HL-60/S4 (cell line): ENCODE measurements around the gene SCO2.

Experiments used
- in situ Hi-C: fragments of 300-500 bp; cut with MboI; formaldehyde crosslinking; loops from 2 replicates; pipeline ENCODE4 v1.14.3; 2022; ENCODE audit warnings: low sequenced_read_pairs

Gene SCO2

DNA sequence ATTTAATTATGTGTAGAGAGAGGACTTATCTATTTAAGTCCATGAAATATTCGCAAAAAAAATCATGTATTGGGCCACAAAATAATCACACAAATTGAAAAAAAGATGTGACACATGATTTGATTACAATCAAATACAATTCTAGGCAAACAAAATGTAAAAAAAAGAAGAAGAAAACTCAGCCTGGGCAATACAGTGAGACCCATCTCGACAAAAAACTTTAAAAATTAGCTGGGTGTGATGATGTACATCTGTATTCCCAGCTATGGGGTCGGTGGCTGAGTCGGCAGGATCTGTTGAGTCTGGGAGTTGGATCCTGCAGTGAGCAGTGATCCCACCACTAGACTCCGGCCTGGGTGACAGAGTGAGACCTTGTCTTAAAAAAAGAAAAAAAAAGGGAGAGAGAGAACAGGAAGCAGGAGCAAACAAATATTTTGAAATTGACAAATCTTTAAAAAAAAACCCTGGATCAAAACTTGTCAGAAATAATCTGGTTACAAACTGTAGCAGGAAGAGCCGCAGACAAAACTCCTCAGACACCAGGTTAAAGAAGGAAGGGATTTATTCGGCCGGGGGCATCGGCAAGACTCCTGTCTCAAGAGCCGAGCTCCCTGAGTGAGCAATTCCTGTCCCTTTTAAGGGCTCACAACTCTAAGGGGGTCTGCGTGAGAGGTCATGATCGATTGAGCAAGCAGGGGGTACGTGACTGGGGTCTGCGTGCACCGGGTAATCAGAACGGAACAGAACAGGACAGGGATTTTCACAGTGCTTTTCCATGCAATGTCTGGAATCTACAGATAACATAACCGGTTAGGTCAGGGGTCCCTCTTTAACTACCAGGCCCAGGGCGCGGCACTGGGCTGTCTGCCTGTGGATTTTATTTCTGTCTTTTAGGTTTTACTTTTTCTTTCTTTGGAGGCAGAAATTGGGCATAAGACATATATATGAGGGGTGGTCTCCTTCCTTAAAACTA lies 7.7 kb upstream of the SCO2 start:
- in situ Hi-C loops = no loop called here

DNA sequence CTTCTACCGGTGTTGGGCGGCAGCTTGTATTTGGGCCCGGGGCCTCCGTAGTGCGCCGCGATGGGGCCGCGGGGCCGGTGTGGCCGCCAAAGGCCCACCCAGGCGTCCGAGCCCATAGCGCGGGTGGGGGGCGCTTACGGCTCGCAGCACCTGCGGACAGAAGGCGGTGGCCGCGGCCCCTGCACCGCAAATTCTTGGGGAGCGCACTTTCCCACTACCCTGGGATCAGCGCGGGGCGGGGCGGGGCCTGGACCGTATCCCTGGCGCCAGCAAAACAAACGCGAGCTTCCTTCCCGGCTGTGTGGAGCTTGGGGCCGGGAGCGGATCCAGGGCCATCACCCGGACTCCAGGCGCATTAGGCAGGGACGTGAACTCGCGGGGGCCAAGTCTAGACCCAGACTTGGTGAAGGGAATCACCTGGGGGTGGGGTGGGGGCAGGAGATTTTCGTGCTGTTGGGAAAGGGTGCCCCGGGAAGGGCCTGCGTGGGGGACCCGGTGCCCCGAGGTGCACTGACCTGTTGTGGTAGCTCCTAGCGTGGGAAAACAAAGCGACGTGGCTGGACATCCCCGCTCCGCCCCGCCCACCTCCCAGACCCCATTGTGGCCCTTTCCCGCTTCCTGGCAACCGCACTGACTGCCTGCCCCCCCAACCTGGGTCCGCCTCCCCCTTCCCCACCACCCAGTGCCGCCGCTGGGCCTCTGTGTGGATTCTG lies 6.7 kb upstream of the SCO2 start:
- in situ Hi-C loops = no loop called here

DNA sequence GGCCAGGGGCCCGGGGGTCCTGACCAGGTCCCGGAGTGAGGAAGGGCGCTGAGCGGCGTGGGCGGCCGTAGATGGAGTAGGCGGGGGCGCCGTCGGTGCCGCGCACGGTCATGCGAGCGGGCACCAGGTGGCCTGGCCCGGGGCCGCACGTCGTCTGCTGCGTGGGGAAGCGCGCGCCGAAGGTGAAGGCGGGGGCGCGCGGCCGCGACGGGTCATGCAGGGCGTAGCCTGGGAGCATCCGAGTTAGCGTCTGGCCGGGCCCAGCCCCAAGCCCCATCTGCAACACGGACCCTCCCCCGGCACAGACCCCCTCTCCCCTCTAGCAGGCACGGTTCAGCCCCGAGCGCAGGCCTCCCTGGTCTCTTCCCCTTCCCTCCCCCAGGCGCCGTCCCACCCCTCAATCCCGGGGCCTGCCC lies 6.2 kb upstream of the SCO2 start:
- in situ Hi-C loops = no loop called here

DNA sequence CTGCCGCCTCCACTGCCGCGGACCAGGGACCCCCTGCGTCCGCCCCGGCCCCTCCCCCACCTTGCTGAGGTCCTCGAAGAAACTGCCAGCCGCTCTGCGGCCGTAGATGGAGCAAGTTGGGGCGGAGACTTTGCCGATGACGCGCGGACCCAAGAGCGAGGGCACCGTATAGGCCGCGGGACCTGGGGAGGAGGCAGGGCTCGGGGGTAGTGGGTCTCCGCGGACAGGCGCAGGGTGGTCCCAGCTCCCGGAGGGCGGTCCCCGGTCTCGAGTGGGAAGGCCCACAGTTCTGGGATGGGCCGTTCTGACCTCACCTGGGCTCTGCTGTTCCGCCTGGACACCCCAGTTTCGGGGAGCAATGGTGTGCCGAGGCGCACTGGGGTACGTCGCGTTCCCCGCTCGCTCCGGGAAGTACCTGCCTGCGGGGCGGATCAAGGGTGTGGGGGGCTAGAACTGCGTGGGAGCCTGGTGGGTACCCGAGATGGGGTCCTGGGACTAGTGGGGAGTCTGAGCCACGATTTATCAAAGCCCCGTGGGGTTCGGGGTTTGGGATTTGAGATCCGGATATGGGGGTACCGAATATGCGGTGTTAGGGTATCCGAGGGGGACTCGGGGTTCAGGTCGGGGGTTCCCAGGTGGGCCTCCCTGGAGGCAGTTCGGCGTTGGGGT lies 5.6 kb upstream of the SCO2 start:
- in situ Hi-C loops = no loop called here

DNA sequence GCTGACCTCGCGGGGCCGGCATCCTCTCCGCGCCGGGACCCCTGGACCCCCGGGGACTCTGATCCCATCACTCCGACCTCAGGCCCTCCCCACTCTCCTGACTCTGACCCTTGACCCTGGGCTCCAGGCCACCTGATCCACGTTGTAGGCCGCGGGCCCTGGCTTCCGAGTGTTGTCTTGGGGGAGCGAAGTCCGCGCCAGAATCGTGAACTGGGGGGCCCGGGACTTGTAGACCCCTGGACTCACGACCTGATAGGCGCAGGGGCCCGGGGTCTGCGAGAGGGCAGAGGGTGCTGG lies 5.1 kb upstream of the SCO2 start:
- in situ Hi-C loops = no loop called here

DNA sequence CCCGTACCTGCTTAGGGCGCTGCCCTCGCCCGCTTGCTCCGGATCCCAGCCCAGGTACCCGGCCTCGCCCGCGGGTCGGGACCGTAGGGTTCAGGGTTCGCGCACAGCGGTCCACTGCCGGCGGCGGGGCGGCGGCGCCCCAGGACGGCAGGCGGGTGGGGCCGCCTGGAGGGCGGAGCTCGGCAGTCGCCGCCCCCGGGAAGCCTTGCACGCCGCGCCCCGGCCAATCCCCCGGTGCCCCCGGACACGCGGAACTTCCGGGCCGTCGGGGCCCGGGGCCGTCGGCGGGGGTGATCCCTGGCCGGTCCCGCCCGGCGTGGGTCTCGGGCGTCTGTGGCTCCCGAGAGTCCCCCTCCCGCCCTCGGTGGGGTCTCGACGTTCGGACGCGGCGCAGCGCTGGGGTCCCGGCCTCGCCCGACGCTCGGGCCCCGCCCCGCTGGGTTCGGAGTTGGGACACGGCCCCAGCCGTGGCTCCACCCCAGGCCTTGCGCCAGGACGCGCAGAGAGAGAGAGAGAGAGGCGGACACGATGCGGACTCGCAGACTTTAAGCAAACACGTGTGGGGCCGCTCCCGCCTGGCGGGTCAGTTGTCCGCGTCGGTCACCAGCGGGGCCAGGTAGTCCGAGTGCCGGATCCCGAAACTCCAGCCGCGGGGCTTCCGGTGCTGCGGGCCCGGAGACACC lies 4.6 kb upstream of the SCO2 start, which contains the start of gene TYMP:
Gene TYMP (minus strand): TSS at position 116 of the 683 bp plus-strand sequence. CDS start 303 bp downstream, outside the sequence.
- in situ Hi-C loops = no loop called here

DNA sequence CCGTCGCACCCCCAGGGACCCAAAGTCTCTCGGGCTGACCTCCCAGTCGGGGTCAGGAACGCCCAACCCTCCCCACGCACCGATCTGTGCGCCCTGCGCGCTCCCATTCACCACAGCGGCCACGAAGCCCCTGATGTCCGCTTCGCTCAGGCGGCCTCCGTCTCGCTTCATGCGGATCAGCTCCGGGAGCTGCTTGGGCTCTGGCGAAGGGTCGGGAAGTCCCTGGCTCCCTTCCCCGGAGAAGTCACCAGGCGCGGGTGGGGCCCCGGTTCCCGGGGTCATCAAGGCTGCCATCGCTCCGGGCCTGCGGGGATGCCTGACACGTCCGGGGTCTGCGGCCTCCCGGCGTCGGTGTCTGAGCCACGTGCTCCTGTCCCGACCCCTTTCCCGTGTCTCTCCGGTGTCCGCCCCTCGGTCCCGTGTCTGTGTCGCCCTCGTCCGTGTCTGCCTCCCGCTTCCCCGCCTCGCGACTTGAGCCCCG lies 4.1 kb upstream of the SCO2 start:
- in situ Hi-C loops = no loop called here

DNA sequence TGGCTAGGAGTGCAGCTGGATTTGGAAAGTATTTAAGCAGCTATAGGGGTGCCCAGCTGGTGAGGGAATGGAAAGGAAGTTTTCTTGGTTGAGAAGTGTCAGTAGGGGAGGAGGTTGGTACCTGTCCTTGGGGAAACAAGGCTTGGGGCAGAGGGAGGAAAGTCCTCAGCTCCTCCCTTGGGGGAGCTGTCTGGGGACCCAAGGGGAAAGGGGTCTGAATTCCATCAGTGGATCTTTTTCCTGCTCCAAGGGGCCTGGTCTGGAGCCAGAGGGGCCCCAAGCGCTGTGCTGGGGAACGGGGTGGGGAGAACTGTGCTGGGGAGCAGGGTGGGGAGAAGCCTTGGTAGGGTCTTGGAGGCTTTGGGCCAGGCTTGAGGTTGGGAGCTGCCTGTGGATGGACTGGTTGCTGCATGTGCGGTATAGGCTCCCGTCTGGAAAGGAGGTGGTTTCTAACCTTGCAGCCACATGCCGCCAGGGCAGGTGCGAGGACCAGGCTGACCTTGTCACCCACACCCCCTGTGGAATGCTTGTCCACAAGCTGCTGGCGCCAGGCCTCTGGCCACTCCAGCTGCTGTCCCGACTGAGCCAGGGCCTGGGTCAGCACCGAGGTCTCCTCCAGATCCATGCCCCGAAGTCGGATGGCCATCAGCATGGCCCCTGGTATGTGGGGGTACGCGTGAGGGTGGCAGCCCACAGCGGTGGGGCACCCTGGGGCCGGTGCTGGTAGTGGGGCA lies 3.5 kb upstream of the SCO2 start:
- in situ Hi-C loops = no loop called here

DNA sequence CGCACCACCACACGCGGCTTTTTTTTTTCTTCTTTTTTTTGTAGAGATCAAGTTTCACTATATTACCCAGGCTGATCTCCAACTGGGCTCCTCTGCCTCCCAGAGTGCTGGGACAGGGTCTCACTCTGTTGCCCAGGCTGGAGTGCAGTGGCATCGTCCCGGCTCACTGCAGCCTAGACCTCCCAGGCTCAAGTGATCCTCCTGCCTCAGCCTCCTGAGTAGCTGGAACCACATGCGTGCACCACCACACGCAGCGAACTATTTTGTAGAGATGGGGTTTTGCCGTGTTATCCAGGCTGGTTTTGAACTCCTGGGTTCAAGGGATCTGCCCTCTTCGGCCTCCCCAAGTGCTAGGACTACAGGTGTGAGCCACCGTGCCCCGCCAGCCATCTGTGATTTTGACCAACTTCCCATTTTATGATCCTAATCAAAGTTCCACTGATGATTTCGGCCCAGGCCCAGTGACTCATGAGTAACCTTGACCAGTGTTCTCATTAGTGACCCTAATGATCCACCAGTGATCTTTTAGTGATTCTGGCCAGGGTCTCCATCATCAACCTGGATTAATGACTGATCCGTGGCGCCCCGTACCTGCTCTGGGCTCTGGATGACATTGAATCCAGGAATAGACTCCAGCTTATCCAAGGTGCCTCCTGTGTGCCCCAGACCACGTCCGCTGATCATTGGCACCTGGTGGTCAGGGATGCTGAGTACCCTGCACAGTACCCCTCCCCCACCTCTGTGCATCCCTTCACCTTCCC lies 2.7 kb upstream of the SCO2 start:
- in situ Hi-C loops = no loop called here

DNA sequence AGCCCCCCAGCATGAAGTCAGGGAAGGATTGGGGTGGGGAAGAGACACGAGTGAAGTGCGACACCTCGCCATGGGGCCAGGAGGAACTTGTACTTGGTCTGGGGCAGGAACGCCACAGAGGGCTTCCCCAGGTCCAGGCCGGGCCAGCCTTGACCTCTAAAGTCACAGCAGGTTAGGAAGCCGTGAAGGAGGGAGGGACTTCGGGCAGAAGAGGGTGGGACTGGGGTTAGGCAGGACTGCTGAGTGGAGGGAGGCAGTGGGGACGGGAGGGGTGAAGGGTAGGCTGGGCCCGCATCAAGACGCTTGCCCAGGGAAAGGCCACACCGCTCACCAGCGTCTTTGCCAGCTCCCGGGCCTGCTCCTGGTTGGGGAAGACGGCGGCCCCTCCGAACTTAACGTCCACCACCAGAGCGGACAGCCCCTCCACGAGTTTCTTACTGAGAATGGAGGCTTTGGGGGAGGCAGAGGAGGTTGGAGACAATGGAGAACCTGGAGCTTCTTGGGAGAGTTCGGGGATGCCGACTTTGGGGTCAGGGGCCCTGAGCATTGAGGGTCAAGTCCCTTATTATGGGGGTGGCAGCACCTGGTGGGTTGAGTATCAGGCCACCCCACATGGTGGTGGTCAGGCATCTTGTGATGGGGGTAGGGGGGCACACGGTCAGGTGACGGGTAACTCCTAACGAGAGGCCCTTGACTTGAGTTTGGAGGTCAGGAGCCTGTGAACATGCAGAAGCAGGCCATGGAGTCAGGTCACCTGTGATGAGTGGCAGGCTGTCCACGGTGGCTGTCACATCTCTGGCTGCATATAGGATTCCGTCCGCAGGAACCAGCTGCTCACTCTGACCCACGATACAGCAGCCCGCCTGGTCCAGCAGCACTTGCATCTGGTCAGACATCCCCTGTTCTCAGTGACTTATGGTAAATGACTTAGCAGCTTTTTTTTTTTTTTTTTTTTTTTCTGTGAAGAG lies 1.7 kb upstream of the SCO2 start:
- in situ Hi-C loops = no loop called here

DNA sequence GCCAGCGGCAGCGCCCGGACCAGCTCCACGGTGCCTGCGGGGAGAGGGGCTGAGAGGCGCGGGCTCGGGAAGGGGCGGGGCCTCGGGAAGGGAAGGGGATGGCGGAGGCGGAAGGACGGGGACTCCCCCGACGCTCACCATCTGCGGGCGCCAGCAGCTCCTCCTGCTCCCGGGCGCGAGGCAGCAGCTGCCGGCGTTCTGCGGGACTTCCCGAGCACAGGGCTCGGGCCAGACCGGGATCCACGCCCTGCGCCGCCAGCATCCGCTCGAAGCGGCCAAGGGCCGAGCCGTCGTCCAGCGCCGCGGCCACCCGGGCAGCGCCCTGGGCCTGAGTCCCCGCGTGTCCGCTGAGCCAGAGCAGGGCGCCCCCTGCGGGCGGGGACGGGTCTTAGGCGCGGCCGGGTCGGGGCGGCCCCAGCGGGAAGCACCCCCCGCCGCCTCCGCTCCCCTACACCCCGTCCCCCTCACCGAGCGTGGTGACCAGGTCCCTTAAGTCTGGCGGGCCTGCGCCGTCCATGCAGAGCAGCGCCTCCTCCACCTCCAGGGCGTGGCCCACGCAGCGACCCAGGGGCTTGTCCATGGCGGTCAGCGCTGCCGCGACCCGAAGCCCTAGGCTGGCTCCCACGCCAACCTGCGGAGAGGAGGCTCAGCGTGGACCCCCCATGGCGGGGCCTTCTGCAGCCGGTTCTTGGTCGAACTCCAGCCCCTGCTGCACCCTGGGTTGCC lies 873 bp upstream of the SCO2 start:
- in situ Hi-C loops = no loop called here

DNA sequence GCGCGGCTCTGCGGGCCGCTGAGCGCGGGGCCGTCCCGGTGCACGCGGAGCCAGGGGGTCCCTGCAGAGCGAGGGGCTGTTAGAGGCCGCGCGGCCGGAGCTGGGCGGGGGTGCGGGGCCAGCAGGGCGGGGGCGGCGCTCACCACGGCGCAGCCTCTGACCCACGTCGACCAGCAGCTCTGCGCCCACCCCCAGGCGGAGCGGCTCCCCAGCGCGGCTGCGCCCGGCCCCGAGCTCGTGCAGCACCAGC lies 385 bp upstream of the SCO2 start:
- in situ Hi-C loops = no loop called here

DNA sequence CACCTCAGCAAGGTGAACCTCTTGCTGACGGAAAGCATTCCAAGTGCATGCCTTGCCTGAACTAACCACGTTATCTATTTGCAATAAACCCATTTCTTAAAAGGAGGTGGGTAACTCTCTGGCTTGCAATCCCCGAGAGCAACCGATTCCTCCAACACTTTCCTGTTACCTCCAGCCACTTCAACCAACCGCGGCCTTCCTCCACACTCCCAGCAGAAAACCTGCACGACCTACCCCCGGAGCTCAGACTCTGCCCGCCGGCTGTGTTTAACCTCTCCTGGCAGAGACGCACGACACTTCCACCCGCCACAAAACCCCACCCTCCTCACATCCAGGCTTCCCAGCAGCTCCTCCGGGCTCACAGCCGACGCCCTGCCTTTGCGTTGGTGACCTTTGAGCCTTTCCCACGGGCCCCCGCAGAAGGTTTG lies 708 bp downstream of the SCO2 start:
- in situ Hi-C loops = no loop called here

DNA sequence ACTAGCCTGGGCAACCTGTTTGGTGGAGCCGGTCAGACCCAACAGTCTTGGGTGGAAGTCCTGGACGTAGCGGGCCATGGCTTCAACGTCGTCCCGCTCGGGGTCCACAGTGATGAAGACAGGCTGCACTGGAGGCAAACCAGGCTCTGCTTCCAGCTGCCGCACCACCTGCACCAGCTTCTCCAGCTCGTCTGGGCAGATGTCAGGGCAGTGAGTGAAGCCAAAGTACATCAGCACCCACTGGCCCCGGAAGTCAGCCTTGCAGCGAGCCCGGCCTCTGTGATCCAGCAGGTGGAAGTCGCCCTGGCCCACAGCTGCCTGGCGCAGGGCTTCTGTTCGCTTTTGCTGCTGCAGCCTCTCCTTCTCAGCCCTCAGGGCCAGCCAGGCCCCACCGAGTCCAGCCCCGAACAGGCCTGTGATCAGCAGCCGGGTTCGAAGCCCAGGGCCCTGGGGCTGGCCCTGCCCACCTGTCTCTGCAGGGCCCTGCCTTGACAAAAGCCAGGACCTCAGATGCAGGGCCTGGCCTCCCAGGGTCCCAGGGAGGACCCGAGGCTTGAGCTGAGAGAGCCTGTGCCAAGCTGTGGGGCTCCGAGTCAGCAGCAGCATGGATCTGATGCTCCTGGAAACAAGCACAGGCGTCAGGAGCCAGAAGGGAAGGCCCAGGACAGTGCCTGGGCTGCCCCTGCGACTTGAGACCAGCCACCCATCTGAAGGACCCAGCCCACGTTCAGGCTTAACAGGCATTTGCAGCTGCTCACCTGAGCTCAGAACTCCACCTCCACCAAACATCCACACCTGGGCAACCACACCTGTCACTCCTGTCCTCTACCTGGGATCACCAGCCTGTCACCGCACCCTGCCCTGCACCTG lies 1.4 kb downstream of the SCO2 start:
- in situ Hi-C loops = no loop called here

DNA sequence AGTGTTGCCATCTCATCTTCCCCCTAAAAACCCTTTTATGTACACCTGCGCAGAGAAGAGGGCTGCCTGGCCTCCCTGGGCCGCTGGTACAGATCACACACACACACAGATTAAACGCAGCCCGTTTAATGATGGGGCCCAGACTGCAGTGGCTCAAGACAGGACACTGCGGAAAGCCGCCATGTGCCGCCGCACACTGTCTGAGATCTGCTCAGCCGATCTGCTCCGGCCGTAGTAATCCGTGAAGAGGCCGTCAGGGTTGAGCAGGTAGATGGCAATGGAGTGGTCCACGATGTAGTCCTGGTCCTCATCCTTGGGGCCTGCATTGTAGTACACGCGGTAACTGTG lies 2.0 kb downstream of the SCO2 start:
- in situ Hi-C loops = no loop called here

DNA sequence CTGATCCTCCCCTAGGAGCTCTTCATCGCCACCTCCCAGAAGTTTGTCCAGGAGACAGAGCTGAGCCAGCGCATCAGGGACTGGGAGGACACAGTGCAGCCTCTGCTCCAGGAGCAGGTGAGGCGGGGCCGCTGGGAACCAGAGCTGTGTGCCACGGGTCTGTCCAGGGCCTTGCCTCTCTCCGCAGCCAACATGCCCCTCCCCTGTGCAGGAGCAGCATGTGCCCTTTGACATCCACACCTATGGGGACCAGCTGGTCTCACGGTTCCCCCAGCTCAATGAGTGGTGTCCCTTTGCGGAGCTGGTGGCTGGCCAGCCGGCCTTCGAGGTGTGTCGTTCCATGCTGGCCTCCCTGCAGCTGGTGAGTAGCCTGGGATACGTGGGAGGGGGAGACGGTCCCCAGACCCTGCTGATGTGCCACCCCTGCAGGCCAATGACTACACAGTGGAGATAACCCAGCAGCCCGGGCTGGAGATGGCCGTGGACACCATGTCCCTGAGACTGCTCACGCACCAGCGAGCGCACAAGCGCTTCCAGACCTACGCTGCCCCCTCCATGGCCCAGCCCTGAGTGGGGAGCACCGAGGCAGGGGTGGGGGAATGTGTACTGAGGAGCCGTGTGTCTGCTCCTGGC lies 2.5 kb downstream of the SCO2 start:
- in situ Hi-C loops = no loop called here
